HCT116 (cell line): ENCODE measurements around the gene DOCK3. TPM values are rescaled to one million over a fixed set of nuclear protein-coding genes. Genes with fewer than 3 reads are reported as not detected.
A peak's percentile ranks its signal among the peaks of the same experiment; 100 is the strongest.

Experiments
- ATAC-seq: fragments of 200-7000 bp; cut with Tn5 transposase; 2 replicates; pipeline ENCODE4 v1.9.1; 2020; ENCODE audit warnings: mild to moderate bottlenecking, moderate library complexity
- BruUV-seq: library from RNA; stranded (reverse); fragments of 400-500 nt; replicated peaks from 2 replicates; lab custom pipeline; 2021; lab: Mats Ljungman, UMichigan
- CTCF ChIA-PET: fragments of 300-600 bp; sonication (Branson Sonifier 250); formaldehyde crosslinking; loops from one replicate; lab custom pipeline; 2021; ENCODE audit warnings: antibody characterized with exemption; lab: Charles Lee
- POLR2A ChIA-PET: fragments of 300-600, 350-600 bp; sonication (Branson Sonifier 250); formaldehyde crosslinking; loops from one replicate; lab custom pipeline; 2021; ENCODE audit warnings: antibody characterized with exemption; lab: Charles Lee
- RAD21 ChIA-PET, 2 experiments: fragments of 300-600 bp; sonication (Branson Sonifier 250); formaldehyde crosslinking; loops; one replicate each; lab custom pipeline; 2023; ENCODE audit warnings: low total read pairs in 2 of 2; ENCODE audit not compliant: uncharacterized antibody in 2 of 2, unreplicated experiment in 2 of 2, low non-redundant PET in 1 of 2; lab: Charles Lee
- DNase-seq: peaks from one replicate; pipeline ENCODE4 v3.0.0-alpha.2; 2010; ENCODE audit warnings: low read depth, low spot score
- H2AFZ ChIP-seq: fragments of 200-600 bp; shearing (Covaris generic), sonication (generic); 2 replicates; pipeline ENCODE4 v1.6.1; 2017; ENCODE audit warnings: low read depth, mixed run types, mixed read lengths, antibody characterized with exemption, low read length; ENCODE audit not compliant: poor library complexity, severe bottlenecking
- H3K27ac ChIP-seq: 2 replicates; pipeline ENCODE4 v1.5.1; 2012; ENCODE audit warnings: low read depth, low read length
- H3K27me3 ChIP-seq: fragments of 200-600 bp; sonication (generic); 2 replicates; pipeline ENCODE4 v1.6.1; 2016; ENCODE audit warnings: mixed run types, low read length, mixed read lengths; ENCODE audit not compliant: insufficient read depth
- H3K36me3 ChIP-seq, 2 experiments: fragments of 200-500 bp in 1 of 2; fragments of 200-600 bp in 1 of 2; sonication (Bioruptor generic) in 1 of 2; sonication (generic) in 1 of 2; 2 replicates each; pipeline versions ENCODE4 v1.5.1 to v1.6.1; 2014 to 2016; ENCODE audit warnings: low read length in 2 of 2, inconsistent platforms in 1 of 2, mixed read lengths in 1 of 2, mixed run types in 1 of 2; ENCODE audit not compliant: insufficient read depth in 2 of 2, control insufficient read depth in 1 of 2
- H3K4me1 ChIP-seq, 2 experiments: fragments of 200-600 bp in 1 of 2; sonication (generic) in 1 of 2; 2 replicates each; pipeline versions ENCODE4 v1.5.1 to v1.6.1; 2012 to 2017; ENCODE audit warnings: low read length in 2 of 2, inconsistent platforms in 1 of 2, mild to moderate bottlenecking in 1 of 2, mixed read lengths in 1 of 2, mixed run types in 1 of 2, moderate library complexity in 1 of 2; ENCODE audit not compliant: insufficient read depth in 2 of 2, control insufficient read depth in 1 of 2
- H3K4me2 ChIP-seq: fragments of 200-600 bp; sonication (generic); 2 replicates; pipeline ENCODE4 v1.6.1; 2017; ENCODE audit warnings: mixed run types, low read length, mixed read lengths
- H3K4me3 ChIP-seq, 2 experiments: fragments of 200-600 bp in 1 of 2; sonication (generic) in 1 of 2; replicated peaks in 1 of 2; 2 replicates each; pipeline ENCODE4 v1.5.1; 2011 to 2016; ENCODE audit warnings: low read length in 2 of 2, control low read depth in 1 of 2, low read depth in 1 of 2, mild to moderate bottlenecking in 1 of 2, mixed read lengths in 1 of 2, mixed run types in 1 of 2
- H3K79me2 ChIP-seq: fragments of 200-600 bp; sonication (generic); 2 replicates; pipeline ENCODE4 v1.6.1; 2017; ENCODE audit warnings: mild to moderate bottlenecking, mixed run types, low read length, moderate library complexity, mixed read lengths; ENCODE audit not compliant: insufficient read depth
- H3K9ac ChIP-seq: fragments of 200-600 bp; sonication (generic); 2 replicates; pipeline ENCODE4 v1.6.1; 2016; ENCODE audit warnings: low read length, mixed read lengths
- H3K9me2 ChIP-seq: fragments of 200-600 bp; sonication (generic), shearing (Covaris generic); 2 replicates; pipeline ENCODE4 v1.6.1; 2017; ENCODE audit warnings: mixed run types, mild to moderate bottlenecking, moderate library complexity; ENCODE audit not compliant: insufficient read depth
- H3K9me3 ChIP-seq, 2 experiments: fragments of 200-500 bp in 1 of 2; fragments of 200-600 bp in 1 of 2; sonication (Bioruptor generic) in 1 of 2; sonication (generic) in 1 of 2; 2 replicates each; pipeline ENCODE4 v1.6.1; 2014 to 2017; ENCODE audit warnings: low read length in 2 of 2, mixed read lengths in 2 of 2, inconsistent platforms in 1 of 2, low read depth in 1 of 2, mild to moderate bottlenecking in 1 of 2, mixed run types in 1 of 2, moderate library complexity in 1 of 2; ENCODE audit not compliant: control insufficient read depth in 1 of 2, insufficient read depth in 1 of 2
- H4K20me1 ChIP-seq: fragments of 200-600 bp; sonication (generic), shearing (Covaris generic); 2 replicates; pipeline ENCODE4 v1.6.1; 2017; ENCODE audit warnings: mixed run types, mild to moderate bottlenecking, moderate library complexity; ENCODE audit not compliant: insufficient read depth
- CBX3 ChIP-seq: IDR thresholded peaks from 2 replicates; pipeline ENCODE4 v1.6.1; 2012; ENCODE audit warnings: low read depth
- CEBPB ChIP-seq: IDR thresholded peaks from 2 replicates; pipeline ENCODE4 v1.6.1; 2012; ENCODE audit warnings: low read depth
- EGR1 ChIP-seq: IDR thresholded peaks from 2 replicates; pipeline ENCODE4 v1.6.1; 2012; ENCODE audit warnings: low read depth
- EZH2 ChIP-seq: fragments of 200-600 bp; sonication (generic); IDR thresholded peaks from 2 replicates; pipeline ENCODE4 v1.6.1; 2017; ENCODE audit warnings: antibody characterized with exemption, mixed run types
- FOSL1 ChIP-seq: IDR thresholded peaks from 2 replicates; pipeline ENCODE4 v1.6.1; 2012; ENCODE audit warnings: low read depth
- REST ChIP-seq: IDR thresholded peaks from 2 replicates; pipeline ENCODE4 v1.6.1; 2012; ENCODE audit warnings: low read depth
- SP1 ChIP-seq: IDR thresholded peaks from 2 replicates; pipeline ENCODE4 v1.6.1; 2012; ENCODE audit warnings: low read depth
- YY1 ChIP-seq: IDR thresholded peaks from 2 replicates; pipeline ENCODE4 v1.6.1; 2011; ENCODE audit warnings: low read length, low read depth, moderate library complexity, mild to moderate bottlenecking; ENCODE audit not compliant: insufficient replicate concordance; ENCODE audit errors: extremely low read depth
- ZBTB33 ChIP-seq: IDR thresholded peaks from 2 replicates; pipeline ENCODE4 v1.6.1; 2011; ENCODE audit warnings: mild to moderate bottlenecking, low read length, moderate library complexity; ENCODE audit not compliant: insufficient replicate concordance; ENCODE audit errors: extremely low read depth
- ZNF274 ChIP-seq: fragments of 200-500 bp; sonication (Bioruptor generic); IDR thresholded peaks from 2 replicates; pipeline ENCODE4 v1.6.1; 2014; ENCODE audit warnings: mild to moderate bottlenecking, low read depth, low read length, inconsistent platforms
- intact Hi-C: fragments of 100-400 bp; cut with micrococcal nuclease; formaldehyde crosslinking; loops from 2 replicates; pipeline ENCODE4 v1.10.0; 2022
- total RNA-seq: library from RNA; stranded (reverse); gene quantifications from one replicate; pipeline ENCODE4 v1.2.1, GENCODE V29; 2021; ENCODE audit not compliant: unreplicated experiment
- TF ChIP-seq, protein P1 (sequence below): IDR thresholded peaks from 2 replicates; pipeline ENCODE4 v1.6.1; 2012

Gene DOCK3
- total RNA-seq, 1 experiment from 2014 or later, result 4.2 TPM

- ChIA-PET RAD21 (no interaction called here), CTCF (no interaction called here)
- no peak for TF ChIP-seq ZNF274
- TF ChIP-seq CEBPB, result 0 out of 2 replicates have a peak, but pooled peaks have one; percentile 13
These were observed 279.2 kb downstream of the DOCK3 start for GRCh38 chr3:50953825-50954414.

GRCh38 chr3:50961386-50961785 is 286.7 kb downstream of the DOCK3 start:
- Histone ChIP-seq H3K4me1 (no peaks in the 10 kb centered on the region), H3K27ac (no peak overlapping the region), H4K20me1 (no peaks in the 10 kb centered on the region), H2AFZ (no peak overlapping the region), H3K9me3 (no peaks in the 10 kb centered on the region), H3K79me2 (no peaks in the 10 kb centered on the region), H3K9me2 (no peaks in the 10 kb centered on the region), H3K4me3 (no peak overlapping the region), H3K9ac (no peak overlapping the region), H3K4me2 (no peak overlapping the region), H3K36me3 (no peaks in the 10 kb centered on the region), H3K27me3 (no peaks in the 10 kb centered on the region)
- RAD21 ChIA-PET, result no interaction called here
- DNase-seq (no peak), ATAC-seq (no peak)
- intact Hi-C loops, result no loop called here
- BruUV-seq, result no TSS peak
- TF ChIP-seq CBX3, result no peak
- TF ChIP-seq SP1, result no peak
- TF ChIP-seq EZH2, result no peak
- no peak for TF ChIP-seq CEBPB
- no peak for TF ChIP-seq YY1
- no peak for TF ChIP-seq REST
- no peak for TF ChIP-seq ZBTB33
- TF ChIP-seq FOSL1, result no peak
- TF ChIP-seq EGR1, result no peak
- TF ChIP-seq, protein P1, sequence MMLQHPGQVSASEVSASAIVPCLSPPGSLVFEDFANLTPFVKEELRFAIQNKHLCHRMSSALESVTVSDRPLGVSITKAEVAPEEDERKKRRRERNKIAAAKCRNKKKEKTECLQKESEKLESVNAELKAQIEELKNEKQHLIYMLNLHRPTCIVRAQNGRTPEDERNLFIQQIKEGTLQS, result no peak
- CTCF ChIA-PET, result no interaction called here
- POLR2A ChIA-PET, result no interaction called here

More at GRCh38 chr3:50953825-50954414, 279.2 kb downstream of the DOCK3 start:
- no peak overlapping the region for H3K27ac ChIP-seq
- no peak overlapping the region for H2AFZ ChIP-seq
- H3K4me3 ChIP-seq, result no peak overlapping the region
- BruUV-seq, result no TSS peak
- H3K9ac ChIP-seq, result no peak overlapping the region
- H3K9me2 ChIP-seq, result no peaks in the 10 kb centered on the region
- 0 out of 4 replicates have a peak, but pooled peaks cover 0 to 2% of the 10 kb centered on the region in 2 experiments for H3K9me3 ChIP-seq
- H3K27me3 ChIP-seq, result no peaks in the 10 kb centered on the region
- POLR2A ChIA-PET, result no interaction called here
- H3K4me1 ChIP-seq, result no peaks in the 10 kb centered on the region
- H3K4me2 ChIP-seq, result no peak overlapping the region
- no peaks in the 10 kb centered on the region for H3K36me3 ChIP-seq
- no peaks in the 10 kb centered on the region for H4K20me1 ChIP-seq
- no peak for DNase-seq
- intact Hi-C loops, result loop anchor here (5.0 kb wide), 1 partner anchor 37 kb away; no protein-coding TSS in a partner anchor
- no peak for ATAC-seq
- no peaks in the 10 kb centered on the region for H3K79me2 ChIP-seq
